CD4-positive, alpha-beta T cell treated with Interleukin-15 for 1 hour (primary cell): Measurements from ENCODE around the gene DEF6.
A peak's percentile ranks its signal among the peaks of the same experiment; 100 is the strongest.
"Not testable (repeated sequence)": the region's sequence is repeated elsewhere in the genome, so short reads cannot be mapped to it uniquely, and the experiment has no call there.

Experiments used
- DNase-seq: peaks from one replicate; pipeline ENCODE4 v3.0.0-alpha.2; 2020

The DEF6 gene

GRCh38 chr6:35312076-35312800 lies 14.6 kb downstream of the DEF6 start:
- no peak for DNase-seq

DNA sequence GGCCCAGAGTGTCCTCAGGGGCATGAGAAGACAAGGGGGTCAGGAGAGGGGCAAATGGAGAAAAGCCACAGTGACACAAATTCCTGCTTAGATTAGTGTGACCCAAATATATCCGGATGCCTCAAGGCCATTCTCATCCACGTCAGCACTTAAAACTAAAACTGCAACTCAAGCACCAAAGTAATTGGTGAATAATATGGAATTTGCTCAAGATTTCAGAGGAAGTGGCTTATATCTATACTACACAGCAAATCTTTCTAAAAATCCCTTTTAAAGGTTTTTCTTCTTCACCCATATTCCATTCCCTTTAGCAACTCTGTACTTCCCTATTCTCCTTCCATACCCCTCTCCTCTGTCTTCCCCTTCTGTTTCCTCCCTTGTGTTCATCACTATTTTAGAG lies 15.2 kb downstream of the DEF6 start:
- DNase-seq, result no peak

GRCh38 chr6:35317483-35318195 lies 20.0 kb downstream of the DEF6 start:
- no peak for DNase-seq

GRCh38 chr6:35318196-35319171 lies 20.9 kb downstream of the DEF6 start:
- no peak for DNase-seq

- no peak for DNase-seq
These were observed 21.9 kb downstream of the DEF6 start for GRCh38 chr6:35319346-35320030.

DNA sequence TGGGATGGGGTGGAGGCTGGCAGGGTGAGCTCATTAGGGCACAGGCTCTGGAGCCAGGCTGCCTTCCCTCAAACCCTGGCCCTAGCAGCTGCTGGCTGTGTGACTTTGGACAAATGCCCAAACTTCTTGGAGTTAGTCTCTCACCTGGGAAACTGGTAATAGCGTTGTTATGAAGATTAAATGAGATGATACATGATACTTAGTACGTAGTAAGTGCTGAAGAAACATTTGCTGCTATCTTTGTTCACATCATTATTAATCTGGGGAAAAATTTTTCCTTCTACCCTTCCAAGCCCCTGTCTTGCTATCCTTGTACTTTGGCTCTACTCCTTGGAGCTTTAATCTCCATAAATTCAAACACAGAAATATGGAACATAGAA lies 22.4 kb downstream of the DEF6 start:
- no peak for DNase-seq

DNA sequence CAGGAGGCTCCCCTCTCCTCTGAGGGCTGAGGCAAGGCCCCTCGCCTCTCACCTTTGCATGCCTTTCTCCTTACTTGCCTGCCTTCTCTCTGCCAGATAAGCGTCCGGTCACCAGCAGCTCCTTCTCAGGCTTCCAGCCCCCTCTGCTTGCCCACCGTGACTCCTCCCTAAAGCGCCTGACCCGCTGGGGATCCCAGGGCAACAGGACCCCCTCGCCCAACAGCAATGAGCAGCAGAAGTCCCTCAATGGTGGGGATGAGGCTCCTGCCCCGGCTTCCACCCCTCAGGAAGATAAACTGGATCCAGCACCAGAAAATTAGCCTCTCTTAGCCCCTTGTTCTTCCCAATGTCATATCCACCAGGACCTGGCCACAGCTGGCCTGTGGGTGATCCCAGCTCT lies 23.5 kb downstream of the DEF6 start:
- no peak for DNase-seq

- peak; percentile 79 for DNase-seq
These were observed 29.9 kb downstream of the DEF6 start for GRCh38 chr6:35327349-35328027.

- DNase-seq, result no peak
These were observed 30.6 kb downstream of the DEF6 start for GRCh38 chr6:35328108-35328723.

GRCh38 chr6:35328965-35329364 lies 31.3 kb downstream of the DEF6 start:
- not testable (repeated sequence) for DNase-seq

DNA sequence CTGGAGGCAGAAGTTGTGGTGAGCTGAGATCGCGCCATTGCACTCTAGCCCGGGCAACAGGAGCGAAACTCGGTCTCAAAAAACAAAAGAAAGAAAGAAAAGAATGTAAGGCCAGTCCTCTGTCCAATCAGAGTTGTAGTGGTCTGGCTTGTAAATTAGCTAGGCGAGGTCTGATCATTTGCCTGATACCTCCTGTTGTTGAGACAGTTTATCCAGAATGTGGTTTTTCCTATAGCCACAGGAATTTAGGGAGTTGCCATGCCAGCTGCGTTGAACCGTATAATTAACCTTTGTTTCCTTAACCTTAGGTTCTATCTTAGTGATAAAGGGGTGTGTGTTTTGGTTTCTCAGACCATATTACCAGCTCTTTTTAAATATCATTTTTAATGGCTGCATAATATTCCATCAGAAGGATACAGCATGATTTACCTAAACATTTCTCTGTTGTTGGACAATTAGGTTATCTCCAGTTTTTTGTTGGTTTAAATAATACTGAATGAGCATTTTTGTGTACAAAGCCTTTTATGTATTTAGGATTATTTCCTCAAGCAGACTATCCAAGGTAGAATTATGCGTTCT lies 33.0 kb downstream of the DEF6 start:
- no peak for DNase-seq

DNA sequence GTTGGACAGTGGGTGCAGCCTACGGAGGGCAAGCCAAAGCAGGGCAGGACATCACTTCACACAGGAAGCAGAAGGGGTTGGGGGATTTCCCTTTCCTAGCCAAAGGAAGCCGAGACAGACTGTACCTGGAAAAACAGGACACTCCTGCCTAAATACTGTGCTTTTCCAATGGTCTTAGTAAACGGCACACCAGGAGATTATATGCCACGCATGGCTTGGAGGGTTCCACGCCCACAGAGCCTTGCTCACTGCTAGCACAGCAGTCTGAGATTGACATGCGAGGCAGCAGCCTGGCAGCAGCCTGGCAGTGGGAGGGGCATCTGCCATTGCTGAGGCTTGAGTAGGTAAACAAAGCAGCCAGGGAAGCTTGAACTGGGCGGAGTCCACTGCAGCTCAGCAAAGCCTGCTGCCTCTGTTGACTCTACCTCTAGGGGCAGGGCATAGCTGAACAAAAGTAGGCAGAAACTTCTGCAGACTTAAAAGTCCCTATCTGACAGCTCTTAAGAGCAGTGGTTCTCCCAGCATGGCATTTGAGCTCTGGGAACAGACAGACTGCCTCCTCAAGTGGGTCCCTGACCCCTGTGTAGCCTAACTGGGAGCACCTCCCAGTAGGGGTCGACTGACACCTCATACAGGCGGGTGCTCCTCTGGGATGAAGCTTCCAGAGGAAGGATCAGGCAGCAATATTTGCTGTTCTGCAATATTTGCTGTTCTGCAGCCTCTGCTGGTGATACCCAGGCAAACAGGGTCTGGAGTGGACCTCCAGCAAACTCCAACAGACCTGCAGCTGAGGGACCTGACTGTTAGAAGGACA lies 34.7 kb downstream of the DEF6 start:
- DNase-seq, result peak; percentile 76

DNA sequence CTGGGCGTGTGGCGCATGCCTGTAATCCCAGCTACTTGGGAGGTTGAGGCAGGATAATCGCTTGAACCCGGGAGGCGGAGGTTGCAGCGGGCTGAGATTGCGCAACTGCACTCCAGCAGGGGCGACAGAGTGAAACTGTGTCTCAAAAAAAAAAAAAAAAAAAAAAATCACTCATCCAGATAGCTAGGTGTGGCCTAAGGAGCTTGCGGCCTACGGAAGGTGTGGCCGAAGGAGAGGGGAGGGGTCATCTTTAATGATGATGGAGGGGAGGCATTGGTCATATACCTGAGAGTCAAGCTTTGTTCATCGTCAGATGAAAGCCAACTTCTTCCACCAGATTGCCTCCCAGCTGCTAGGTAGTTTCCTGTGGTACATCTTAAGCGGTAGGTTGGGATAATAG lies 43.9 kb downstream of the DEF6 start:
- no peak for DNase-seq

GRCh38 chr6:35342258-35343091 lies 44.9 kb downstream of the DEF6 start, which contains the start of gene PPARD:
PPARD (plus strand) TSS chr6:35342558; CDS start chr6:35411088, 68,530 bp downstream.
- DNase-seq, result peak; percentile 95

GRCh38 chr6:35343092-35343834 lies 45.6 kb downstream of the DEF6 start:
- DNase-seq, result peak; percentile 39

- no peak for DNase-seq
These were observed 46.4 kb downstream of the DEF6 start for GRCh38 chr6:35343835-35344550.

DNA sequence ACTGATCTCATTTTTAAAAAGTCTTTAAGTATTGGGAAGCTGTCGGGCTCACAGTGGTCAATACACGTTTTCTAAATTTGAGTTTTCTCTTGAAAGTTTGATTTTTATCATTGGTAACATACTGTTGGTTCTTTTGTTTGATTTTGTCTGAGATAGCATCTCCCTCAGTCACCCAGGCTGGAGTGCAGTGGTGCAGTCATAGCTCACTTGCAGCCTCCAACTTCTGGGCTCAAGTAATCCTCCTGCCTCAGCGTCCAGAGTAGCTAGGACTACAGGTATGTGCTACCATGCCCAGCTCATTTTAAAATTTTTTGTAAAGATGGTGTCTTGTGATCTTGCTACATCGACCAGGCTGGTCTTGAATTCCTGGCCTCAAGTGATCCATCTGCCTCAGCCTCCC lies 53.8 kb downstream of the DEF6 start:
- no peak for DNase-seq

- no peak for DNase-seq
These were observed 55.1 kb downstream of the DEF6 start for GRCh38 chr6:35352735-35353134.
